Caco-2 (cell line): ENCODE data around the gene PRRX1. TPM values are rescaled to one million over a fixed set of nuclear protein-coding genes. Genes with fewer than 3 reads are reported as not detected.

ENCODE experiments used
- BruUV-seq: library from RNA; stranded (reverse); fragments of 400-500 nt; replicated peaks from 2 replicates; lab custom pipeline; 2021; lab: Mats Ljungman, UMichigan
- CTCF ChIA-PET: fragments of 300-600 bp; sonication (Branson Sonifier 250); formaldehyde crosslinking; loops from one replicate; lab custom pipeline; 2022; ENCODE audit warnings: antibody characterized with exemption; lab: Charles Lee
- POLR2A ChIA-PET: fragments of 300-600 bp; sonication (Branson Sonifier 250); formaldehyde crosslinking; loops from one replicate; lab custom pipeline; 2022; ENCODE audit warnings: antibody characterized with exemption; lab: Charles Lee
- DNase-seq, 2 experiments: peaks; one replicate each; pipeline versions ENCODE4 v3.0.0 to v3.0.0-alpha.2; 2020 to 2022
- H3K27me3 ChIP-seq: replicated peaks from 2 replicates; pipeline ENCODE4 v1.6.0; 2011; ENCODE audit warnings: low read length; ENCODE audit not compliant: control insufficient read depth, insufficient read depth
- H3K36me3 ChIP-seq: 2 replicates; pipeline ENCODE4 v1.5.1; 2011; ENCODE audit warnings: low read length; ENCODE audit not compliant: control insufficient read depth, insufficient read depth
- H3K4me1 ChIP-seq: fragments of 250-450 bp; sonication (Bioruptor Pico); 2 replicates; pipeline ENCODE4 v1.5.1; 2020; ENCODE audit warnings: mild to moderate bottlenecking
- H3K4me3 ChIP-seq: 2 replicates; pipeline ENCODE4 v1.5.1; 2011; ENCODE audit warnings: low read depth, mild to moderate bottlenecking, control low read depth, low read length
- H3K9me3 ChIP-seq: fragments of 250-450 bp; sonication (Bioruptor Pico); 2 replicates; pipeline ENCODE4 v1.5.1; 2020; ENCODE audit warnings: mild to moderate bottlenecking, moderate library complexity
- H3K27ac Mint-ChIP-seq: one replicate; pipeline ENCODE4 v1.8.0; 2022; ENCODE audit warnings: mixed read lengths; ENCODE audit not compliant: unreplicated experiment
- H3K27me3 Mint-ChIP-seq: one replicate; pipeline ENCODE4 v1.8.0; 2022; ENCODE audit warnings: mixed read lengths; ENCODE audit not compliant: insufficient read depth, unreplicated experiment
- H3K36me3 Mint-ChIP-seq: one replicate; pipeline ENCODE4 v1.8.0; 2022; ENCODE audit warnings: mild to moderate bottlenecking, mixed read lengths; ENCODE audit not compliant: insufficient read depth, unreplicated experiment
- H3K4me1 Mint-ChIP-seq: one replicate; pipeline ENCODE4 v1.8.0; 2022; ENCODE audit warnings: low read depth, mixed read lengths; ENCODE audit not compliant: unreplicated experiment
- H3K4me3 Mint-ChIP-seq: one replicate; pipeline ENCODE4 v1.8.0; 2022; ENCODE audit warnings: mild to moderate bottlenecking, moderate library complexity, mixed read lengths; ENCODE audit not compliant: unreplicated experiment
- H3K9me3 Mint-ChIP-seq: one replicate; pipeline ENCODE4 v1.8.0; 2022; ENCODE audit warnings: mixed read lengths; ENCODE audit not compliant: unreplicated experiment
- CTCF ChIP-seq, 2 experiments: fragments of 200-600 bp in 1 of 2; IDR thresholded peaks; 1 replicate in 1 of 2; 2 replicates in 1 of 2; pipeline versions ENCODE4 v1.5.1 to v1.8.0; 2011 to 2022; ENCODE audit warnings: antibody characterized with exemption in 1 of 2, control low read depth in 1 of 2, inconsistent platforms in 1 of 2, low read depth in 1 of 2, low read length in 1 of 2, mild to moderate bottlenecking in 1 of 2, moderate library complexity in 1 of 2; ENCODE audit not compliant: insufficient read depth in 1 of 2, severe bottlenecking in 1 of 2, unreplicated experiment in 1 of 2
- intact Hi-C: fragments of 100-400 bp; cut with micrococcal nuclease; formaldehyde crosslinking; loops from one replicate; pipeline ENCODE4 v1.10.0; 2022; ENCODE audit not compliant: unreplicated experiment
- total RNA-seq: library from RNA; stranded (reverse); gene quantifications from 2 replicates; pipeline ENCODE4 v1.2.3, GENCODE V29; 2022

Gene PRRX1
- total RNA-seq, 1 experiment from 2014 or later, result not detected

- CTCF ChIA-PET, result no interaction called here
- no TSS peak for BruUV-seq
- Mint-ChIP-seq H3K36me3 (no peaks in the 10 kb centered on the region), H3K9me3 (no peaks in the 10 kb centered on the region), H3K4me3 (no peak overlapping the region), H3K4me1 (no peaks in the 10 kb centered on the region), H3K27me3 (peaks cover 2% of the 10 kb centered on the region), H3K27ac (no peak overlapping the region)
- POLR2A ChIA-PET, result no interaction called here
- Histone ChIP-seq H3K4me3 (no peak overlapping the region), H3K9me3 (no peaks in the 10 kb centered on the region), H3K4me1 (no peaks in the 10 kb centered on the region), H3K36me3 (no peaks in the 10 kb centered on the region), H3K27me3 (no peaks in the 10 kb centered on the region)
- intact Hi-C loops, result no loop called here
- no peak for TF ChIP-seq CTCF (IDR thresholded peaks at IDR 0.05; ENCODE audit: insufficient read depth in 1 of 2, low read depth in 1 of 2, low read length in 1 of 2, severe bottlenecking in 1 of 2, unreplicated experiment in 1 of 2)
- no peak for DNase-seq
These were observed 47.8 kb downstream of the PRRX1 start for GRCh38 chr1:170711682-170712081.

GRCh38 chr1:170714163-170714562, 50.2 kb downstream of the PRRX1 start:
- Histone ChIP-seq H3K4me1 (no peaks in the 10 kb centered on the region), H3K36me3 (no peaks in the 10 kb centered on the region), H3K4me3 (no peak overlapping the region), H3K27me3 (no peaks in the 10 kb centered on the region), H3K9me3 (no peaks in the 10 kb centered on the region)
- intact Hi-C loops, result no loop called here
- DNase-seq, result no peak
- H3K4me1 Mint-ChIP-seq, result no peaks in the 10 kb centered on the region
- H3K9me3 Mint-ChIP-seq, result no peaks in the 10 kb centered on the region
- no peak for TF ChIP-seq CTCF (IDR thresholded peaks at IDR 0.05; ENCODE audit: insufficient read depth in 1 of 2, low read depth in 1 of 2, low read length in 1 of 2, severe bottlenecking in 1 of 2, unreplicated experiment in 1 of 2)
- H3K27ac Mint-ChIP-seq, result no peak overlapping the region
- no TSS peak for BruUV-seq
- H3K4me3 Mint-ChIP-seq, result no peak overlapping the region
- ChIA-PET POLR2A (no interaction called here), CTCF (no interaction called here)
- no peaks in the 10 kb centered on the region for H3K36me3 Mint-ChIP-seq
- peaks cover 3% of the 10 kb centered on the region for H3K27me3 Mint-ChIP-seq

- CTCF ChIA-PET, result no interaction called here
- Mint-ChIP-seq H3K9me3 (no peaks in the 10 kb centered on the region), H3K36me3 (no peaks in the 10 kb centered on the region), H3K4me1 (no peaks in the 10 kb centered on the region), H3K27me3 (peaks cover 3% of the 10 kb centered on the region), H3K4me3 (no peak overlapping the region), H3K27ac (no peak overlapping the region)
- Histone ChIP-seq H3K9me3 (no peaks in the 10 kb centered on the region), H3K4me3 (no peak overlapping the region), H3K36me3 (no peaks in the 10 kb centered on the region), H3K4me1 (no peaks in the 10 kb centered on the region), H3K27me3 (no peaks in the 10 kb centered on the region)
- POLR2A ChIA-PET, result no interaction called here
- intact Hi-C loops, result no loop called here
- no TSS peak for BruUV-seq
- TF ChIP-seq CTCF (IDR thresholded peaks at IDR 0.05; ENCODE audit: insufficient read depth in 1 of 2, low read depth in 1 of 2, low read length in 1 of 2, severe bottlenecking in 1 of 2, unreplicated experiment in 1 of 2), result no peak
- DNase-seq, result no peak
These were observed 51.0 kb downstream of the PRRX1 start for GRCh38 chr1:170714938-170715337.
